Thyroid gland (tissue), 4 donors: ENCODE data around the gene GSTO2. TPM values are rescaled to one million over a fixed set of nuclear protein-coding genes. Genes with fewer than 3 reads are reported as not detected.

Experiments used
- DNase-seq, 2 donors: peaks; one replicate each; pipeline ENCODE4 v3.0.0-alpha.2; 2019
- H3K27ac ChIP-seq, 3 donors: fragments of 200-600 bp; sonication (generic); 1 replicate in 2 of 3; 2 replicates in 1 of 3; pipeline ENCODE4 v1.5.1; 2016 to 2019; ENCODE audit warnings: mild to moderate bottlenecking in 1 of 3, moderate library complexity in 1 of 3
- H3K27me3 ChIP-seq: fragments of 200-600 bp; sonication (generic); one replicate; pipeline ENCODE4 v1.5.1; 2019
- H3K36me3 ChIP-seq, 2 donors: fragments of 200-600 bp; sonication (generic); one replicate each; pipeline ENCODE4 v1.5.1; 2016 to 2019
- H3K4me1 ChIP-seq, 2 donors: fragments of 200-600 bp; sonication (generic); one replicate each; pipeline ENCODE4 v1.5.1; 2017 to 2019
- H3K4me3 ChIP-seq, 3 donors: fragments of 200-600 bp; sonication (generic); replicated peaks in 1 of 3; 1 replicate in 2 of 3; 2 replicates in 1 of 3; pipeline ENCODE4 v1.5.1; 2016; ENCODE audit warnings: mild to moderate bottlenecking in 1 of 3
- H3K9me3 ChIP-seq: fragments of 200-600 bp; sonication (generic); one replicate; pipeline ENCODE4 v1.5.1; 2017
- CTCF ChIP-seq, 6 experiments: fragments of 200-600 bp in 3 of 6; fragments of 450-650 bp in 3 of 6; sonication (generic) in 3 of 6; IDR thresholded peaks; one replicate each; pipeline ENCODE4 v1.5.1; 2016 to 2019; ENCODE audit warnings: antibody characterized with exemption in 6 of 6, mild to moderate bottlenecking in 2 of 6, inconsistent platforms in 1 of 6, moderate library complexity in 1 of 6
- POLR2A ChIP-seq, 2 donors: fragments of 450-650 bp; IDR thresholded peaks; one replicate each; pipeline ENCODE4 v1.6.1; 2017; ENCODE audit warnings: antibody characterized with exemption in 2 of 2, mild to moderate bottlenecking in 2 of 2, moderate library complexity in 1 of 2
- WGBS, 2 donors: methylation state at CpG; one replicate each; pipeline ENCODE4 v1.1.5; 2017; 5-methylcytosine and 5-hydroxymethylcytosine counted together
- intact Hi-C: fragments of 100-400 bp; cut with DNase I; formaldehyde crosslinking; loops from one replicate; pipeline ENCODE4 v1.15.1; 2023
- total RNA-seq, 4 donors: library from RNA; depleted of rRNA; stranded (reverse); fragments of >200 nt; gene quantifications; one replicate each; pipeline ENCODE4 v1.2.3, GENCODE V29; 2016

The GSTO2 gene
- total RNA-seq, 4 donors from 2014 or later = 7.5 to 16.3 (median 12.8) TPM

- no peak overlapping the region for H3K27ac ChIP-seq
- 92 to 96% methylated on average over 17 to 43 of the region's 43 CpGs for WGBS, 2 donors
- no peak overlapping the region for H3K4me3 ChIP-seq
- peaks cover 30 to 56% of the 10 kb centered on the region in 2 donors for H3K4me1 ChIP-seq
- peaks cover 32 to 33% of the 10 kb centered on the region in 2 donors for H3K36me3 ChIP-seq
- TF ChIP-seq CTCF (IDR thresholded peaks at IDR 0.05) (no peak), POLR2A (IDR thresholded peaks at IDR 0.05) (no peak)
- intact Hi-C loops = no loop called here
- H3K9me3 ChIP-seq = no peaks in the 10 kb centered on the region
- H3K27me3 ChIP-seq = no peaks in the 10 kb centered on the region
- DNase-seq = no peak
Observed at GRCh38 chr10:104314591-104315485, 45.9 kb downstream of the GSTO2 start.

DNA sequence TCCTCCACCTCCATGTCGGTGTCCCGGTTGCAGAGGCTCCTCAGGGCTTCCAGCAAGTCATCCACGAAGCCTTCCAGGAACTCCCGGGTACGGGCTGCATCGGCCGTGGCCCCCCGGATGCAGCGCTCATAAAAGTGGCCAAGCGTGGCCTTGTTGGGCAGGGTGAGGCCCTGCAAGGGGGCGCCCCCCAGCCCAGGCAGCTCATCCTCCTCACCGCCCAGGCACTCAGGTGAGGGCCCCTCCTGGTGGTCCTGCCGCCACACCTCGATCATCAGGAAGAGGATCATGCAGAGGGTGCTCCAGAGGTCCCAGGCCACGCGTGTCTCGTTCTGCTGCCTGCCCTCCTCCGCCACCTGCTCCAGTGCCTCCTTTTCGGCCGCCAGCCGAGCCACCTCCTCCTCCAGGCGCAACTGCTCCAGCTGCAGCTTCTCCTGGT lies 46.5 kb downstream of the GSTO2 start:
- TF ChIP-seq CTCF (IDR thresholded peaks at IDR 0.05) (no peak), POLR2A (IDR thresholded peaks at IDR 0.05) (no peak)
- H3K27ac ChIP-seq = no peak overlapping the region
- intact Hi-C loops = no loop called here
- 95 to 100% methylated on average over 10 to 21 of the region's 22 CpGs for WGBS, 2 donors
- no peaks in the 10 kb centered on the region for H3K9me3 ChIP-seq
- H3K4me3 ChIP-seq = no peak overlapping the region
- peaks cover 36 to 54% of the 10 kb centered on the region in 2 donors for H3K4me1 ChIP-seq
- no peak for DNase-seq
- peaks cover 32 to 33% of the 10 kb centered on the region in 2 donors for H3K36me3 ChIP-seq
- no peaks in the 10 kb centered on the region for H3K27me3 ChIP-seq

DNA sequence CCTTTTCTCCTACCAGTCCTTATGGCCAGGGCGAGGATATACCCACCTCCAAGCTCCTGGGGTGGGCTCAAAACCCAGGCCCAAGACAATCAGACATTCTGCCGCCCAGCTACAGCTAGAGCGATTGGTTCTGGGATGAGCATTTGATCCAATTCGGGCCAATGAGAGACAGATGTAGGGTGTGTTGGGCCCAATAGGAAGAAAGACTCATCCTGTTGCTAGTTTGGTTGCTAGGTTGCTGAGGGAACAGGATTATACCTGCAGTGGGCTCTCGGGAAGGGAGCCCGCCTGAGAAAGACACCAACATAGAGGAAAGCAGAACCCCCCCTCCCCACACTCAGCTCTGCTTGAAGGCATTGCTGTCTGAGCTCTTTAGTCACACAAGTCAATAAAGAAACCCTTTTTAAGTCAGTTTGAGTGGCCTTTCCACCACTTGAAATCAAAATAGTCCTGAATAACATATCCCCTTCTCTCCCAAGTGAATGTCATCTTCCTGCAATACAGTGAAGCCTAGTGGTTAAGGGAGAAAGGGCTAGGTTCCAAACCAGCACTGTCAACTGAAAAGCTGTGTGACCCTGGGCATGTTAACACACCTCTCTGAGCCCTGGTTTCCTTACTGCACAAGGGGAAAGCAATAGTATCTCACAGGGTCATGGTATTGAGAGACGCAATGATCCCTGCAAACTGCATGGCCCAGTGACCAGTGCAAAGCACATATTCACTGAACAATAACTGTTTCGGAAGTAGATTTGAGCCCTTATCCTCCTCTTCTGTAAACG lies 47.5 kb downstream of the GSTO2 start:
- Histone ChIP-seq H3K27me3 (no peaks in the 10 kb centered on the region), H3K4me1 (peaks cover 46 to 58% of the 10 kb centered on the region in 2 donors), H3K27ac (peak overlapping the region in 2 of 3 donors; percentile 41 to 54), H3K36me3 (peaks cover 32 to 33% of the 10 kb centered on the region in 2 donors), H3K9me3 (no peaks in the 10 kb centered on the region), H3K4me3 (no peak overlapping the region)
- TF ChIP-seq POLR2A (IDR thresholded peaks at IDR 0.05) (no peak), CTCF (IDR thresholded peaks at IDR 0.05) (no peak)
- intact Hi-C loops = no loop called here
- 81 to 83% methylated on average over 9 of the region's 9 CpGs for WGBS, 2 donors
- DNase-seq = no peak

DNA sequence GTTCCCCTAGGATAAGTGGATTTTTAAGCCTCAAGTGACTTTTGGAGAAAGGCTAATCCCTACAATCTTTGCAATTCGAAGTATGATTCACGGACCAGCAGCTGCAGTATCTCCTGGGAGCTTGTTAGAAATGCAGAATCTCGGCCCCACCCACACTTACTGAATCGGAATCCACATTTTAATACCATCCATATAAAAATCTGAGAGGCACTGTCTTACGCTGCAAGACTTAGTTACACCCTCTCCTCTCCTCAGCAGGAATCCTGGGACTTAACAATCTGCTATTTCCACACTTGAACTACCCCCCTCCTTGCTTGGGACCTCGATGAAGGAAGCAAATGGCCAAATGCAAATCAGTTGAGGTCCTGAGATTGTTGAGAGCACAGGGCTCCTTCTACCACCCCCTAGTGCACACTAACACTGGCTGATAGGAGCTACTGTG lies 48.3 kb downstream of the GSTO2 start:
- Histone ChIP-seq H3K27ac (peak overlapping the region in 2 of 3 donors; percentile 41 to 54), H3K9me3 (no peaks in the 10 kb centered on the region), H3K4me3 (no peak overlapping the region), H3K4me1 (peaks cover 53 to 63% of the 10 kb centered on the region in 2 donors), H3K36me3 (peaks cover 32 to 33% of the 10 kb centered on the region in 2 donors), H3K27me3 (no peaks in the 10 kb centered on the region)
- intact Hi-C loops = no loop called here
- no peak for DNase-seq
- WGBS, 2 donors = 23 to 50% methylated on average over 6 of the region's 6 CpGs
- TF ChIP-seq POLR2A (IDR thresholded peaks at IDR 0.05) (no peak), CTCF (IDR thresholded peaks at IDR 0.05) (no peak)
